HCT116 (cell line): Measurements from ENCODE around the gene EGFR.

ENCODE experiments used
- CBX3 ChIP-seq: IDR thresholded peaks from 2 replicates; pipeline ENCODE4 v1.6.1; 2012; ENCODE audit warnings: low read depth
- CTCF ChIP-seq, 3 experiments: fragments of 200-600 bp in 1 of 3; sonication (generic) in 1 of 3; IDR thresholded peaks in 2 of 3; conservative IDR thresholded peaks in 1 of 3; 2 replicates each; pipeline ENCODE4 v1.5.1; 2012 to 2017; ENCODE audit warnings: low read depth in 2 of 3, low read length in 2 of 3, antibody characterized with exemption in 1 of 3, borderline replicate concordance in 1 of 3, control low read depth in 1 of 3, mild to moderate bottlenecking in 1 of 3, mixed read lengths in 1 of 3, mixed run types in 1 of 3, moderate library complexity in 1 of 3; ENCODE audit not compliant: insufficient read depth in 1 of 3

GRCh38 chr7:55016746-55017090 is 2.1 kb upstream of the EGFR start:
- no peak for TF ChIP-seq CTCF (IDR thresholded peaks at IDR 0.05 in 2 of 3, conservative IDR thresholded peaks at IDR 0.05 in 1 of 3; ENCODE audit: borderline replicate concordance in 1 of 3, insufficient read depth in 1 of 3, low read depth in 2 of 3, low read length in 2 of 3)
- no peak for TF ChIP-seq CBX3
